ENCODE results near the gene HOMEZ. TPM values are rescaled to one million over a fixed set of nuclear protein-coding genes. Genes with fewer than 3 reads are reported as not detected.

HOMEZ gene
- total RNA-seq, 1 experiment from 2014 or later: 7.6 TPM

GRCh38 chr14:23245282-23245681 is 40.6 kb downstream of the HOMEZ start:
- BruUV-seq (replicated peaks): no TSS peak
- CTCF ChIA-PET: interaction anchor here (0.6 kb wide), 1 partner anchor 12 kb away, joined by 4 read pairs; no protein-coding TSS in a partner anchor
- no peaks in the 10 kb centered on the region for H3K4me1 ChIP-seq (ENCODE audit: control insufficient read depth, insufficient read depth, low read length)
- POLR2A ChIA-PET: no interaction called here
- H3K36me3 ChIP-seq (ENCODE audit: control insufficient read depth, insufficient read depth, low read length): no peaks in the 10 kb centered on the region
- no peak for DNase-seq (ENCODE audit: low read depth, low spot score)
- no peak overlapping the region for H3K27ac ChIP-seq (ENCODE audit: low read length)
- H3K4me3 ChIP-seq (ENCODE audit: low read depth in 2 of 2, low read length in 2 of 2): no peak overlapping the region
- ATAC-seq: no peak
- peaks cover 3% of the 10 kb centered on the region; the same call in 1 of the 2 replicates for H3K27me3 ChIP-seq (ENCODE audit: control insufficient read depth, insufficient read depth, low read length)
- in situ Hi-C loops (cut with HindIII; ENCODE audit: low pct_unique_long_range_greater_than_20kb, low sequenced_read_pairs) (no loop called here), intact Hi-C loops (cut with micrococcal nuclease; ENCODE audit: unreplicated experiment) (no loop called here)
- H3K9me3 ChIP-seq (ENCODE audit: control insufficient read depth, insufficient read depth, low read depth, low read length): no peaks in the 10 kb centered on the region
- no peak for TF ChIP-seq POLR2AphosphoS5 (IDR thresholded peaks at IDR 0.05; ENCODE audit: low read depth, low read length)
- TF ChIP-seq CTCF (IDR thresholded peaks at IDR 0.05): no peak
- TF ChIP-seq TCF7L2 (IDR thresholded peaks at IDR 0.05; ENCODE audit: low read depth, low read length): no peak

GRCh38 chr14:23243066-23243465 is 42.9 kb downstream of the HOMEZ start:
- ChIA-PET POLR2A (interaction anchor here (0.6 kb wide), 1 partner anchor 27 kb away, joined by 12 read pairs; no protein-coding TSS in a partner anchor), CTCF (no interaction called here)
- DNase-seq (ENCODE audit: low read depth, low spot score) (no peak), ATAC-seq (no peak)
- Histone ChIP-seq H3K27me3 (ENCODE audit: control insufficient read depth, insufficient read depth, low read length) (peaks cover 3% of the 10 kb centered on the region; the same call in 1 of the 2 replicates), H3K4me1 (ENCODE audit: control insufficient read depth, insufficient read depth, low read length) (no peaks in the 10 kb centered on the region), H3K9me3 (ENCODE audit: control insufficient read depth, insufficient read depth, low read depth, low read length) (no peaks in the 10 kb centered on the region), H3K4me3 (ENCODE audit: low read depth in 2 of 2, low read length in 2 of 2) (no peak overlapping the region), H3K27ac (ENCODE audit: low read length) (no peak overlapping the region), H3K36me3 (ENCODE audit: control insufficient read depth, insufficient read depth, low read length) (no peaks in the 10 kb centered on the region)
- no peak for TF ChIP-seq REST (IDR thresholded peaks at IDR 0.05; ENCODE audit: insufficient read depth in 1 of 2, low read depth in 2 of 2, low read length in 1 of 2)
- TF ChIP-seq SIN3A (IDR thresholded peaks at IDR 0.05; ENCODE audit: borderline replicate concordance, insufficient read depth, low read depth, low read length): no peak
- TF ChIP-seq POLR2AphosphoS5 (IDR thresholded peaks at IDR 0.05; ENCODE audit: low read depth, low read length): no peak
- no peak for TF ChIP-seq CTCF (IDR thresholded peaks at IDR 0.05)
- no peak for TF ChIP-seq TCF7L2 (IDR thresholded peaks at IDR 0.05; ENCODE audit: low read depth, low read length)
- intact Hi-C loops (cut with micrococcal nuclease; ENCODE audit: unreplicated experiment): no loop called here
- in situ Hi-C loops (cut with HindIII; ENCODE audit: low pct_unique_long_range_greater_than_20kb, low sequenced_read_pairs): no loop called here
- BruUV-seq (replicated peaks): no TSS peak
